GM19351 (cell line): ENCODE results near the gene SH2B2.

ENCODE experiments used
- ATAC-seq: cut with Tn5 transposase; IDR thresholded peaks from one replicate; pipeline ENCODE4 v1.9.1; 2021; ENCODE audit warnings: mild to moderate bottlenecking, moderate library complexity; ENCODE audit not compliant: unreplicated experiment

The SH2B2 gene

GRCh38 chr7:102286237-102287110, at the start of gene SH2B2:
Gene SH2B2 (plus strand): TSS chr7:102286868. CDS start chr7:102300551, 13,683 bp downstream.
- ATAC-seq = peak; percentile 22

- ATAC-seq = no peak
These were observed 47.4 kb upstream of the SH2B2 start for GRCh38 chr7:102239206-102239820.

- no peak for ATAC-seq
These were observed 45.2 kb upstream of the SH2B2 start for GRCh38 chr7:102241431-102241830.

GRCh38 chr7:102244601-102245000, 42.1 kb upstream of the SH2B2 start:
- no peak for ATAC-seq

- ATAC-seq = no peak
These were observed 38.6 kb upstream of the SH2B2 start for GRCh38 chr7:102248081-102248455.

GRCh38 chr7:102248456-102249395, 37.9 kb upstream of the SH2B2 start:
- no peak for ATAC-seq

- ATAC-seq = no peak
These were observed 34.9 kb upstream of the SH2B2 start for GRCh38 chr7:102251531-102252365.

GRCh38 chr7:102252366-102252982, 34.2 kb upstream of the SH2B2 start:
- ATAC-seq = no peak

- ATAC-seq = no peak
These were observed 33.3 kb upstream of the SH2B2 start for GRCh38 chr7:102253066-102253972.

- ATAC-seq = no peak
These were observed 32.7 kb upstream of the SH2B2 start for GRCh38 chr7:102253973-102254370.

- ATAC-seq = no peak
These were observed 32.1 kb upstream of the SH2B2 start for GRCh38 chr7:102254521-102254920.

GRCh38 chr7:102255501-102255900, 31.2 kb upstream of the SH2B2 start:
- no peak for ATAC-seq

- ATAC-seq = no peak
These were observed 30.8 kb upstream of the SH2B2 start for GRCh38 chr7:102255916-102256315.

GRCh38 chr7:102258073-102258748, 28.5 kb upstream of the SH2B2 start:
- no peak for ATAC-seq

- ATAC-seq = no peak
These were observed 27.9 kb upstream of the SH2B2 start for GRCh38 chr7:102258749-102259107.

GRCh38 chr7:102260856-102261255, 25.8 kb upstream of the SH2B2 start:
- no peak for ATAC-seq

- ATAC-seq = no peak
These were observed 25.2 kb upstream of the SH2B2 start for GRCh38 chr7:102261451-102261850.

GRCh38 chr7:102262546-102262945, 24.1 kb upstream of the SH2B2 start:
- ATAC-seq = no peak
